Measurements from ENCODE around the gene SPIN2B. TPM values are rescaled to one million over a fixed set of nuclear protein-coding genes. Genes with fewer than 3 reads are reported as not detected.
"Not testable (repeated sequence)": the region's sequence is repeated elsewhere in the genome, so short reads cannot be mapped to it uniquely, and the experiment has no call there.

The SPIN2B gene
- total RNA-seq, 4 donors from 2014 or later, result 7.4 to 14.0 (median 12.4) TPM

DNA sequence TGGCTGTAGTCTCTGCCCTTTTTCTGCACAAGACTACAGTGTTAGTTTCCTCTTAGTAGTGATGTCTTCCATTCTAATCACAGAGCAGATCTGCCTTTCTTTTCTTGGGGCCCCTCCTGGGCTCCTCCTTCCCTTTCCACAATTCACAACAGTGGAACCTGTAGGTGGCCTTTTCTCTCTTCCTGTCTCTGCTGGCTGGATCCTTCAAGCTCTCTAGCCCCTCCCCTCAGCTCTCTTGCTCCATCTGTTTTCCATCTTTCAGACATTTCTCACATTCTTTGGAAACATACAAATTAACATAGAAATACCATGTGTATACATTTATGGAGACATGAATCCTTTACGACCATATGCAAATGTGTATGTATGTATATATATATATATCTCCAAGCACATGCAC lies 16.2 kb upstream of the SPIN2B start:
- TF ChIP-seq EP300 (IDR thresholded peaks at IDR 0.05) (no peak), POLR2A (IDR thresholded peaks at IDR 0.05) (no peak), POLR2AphosphoS5 (IDR thresholded peaks at IDR 0.05) (no peak)
- TF ChIP-seq, protein P1, sequence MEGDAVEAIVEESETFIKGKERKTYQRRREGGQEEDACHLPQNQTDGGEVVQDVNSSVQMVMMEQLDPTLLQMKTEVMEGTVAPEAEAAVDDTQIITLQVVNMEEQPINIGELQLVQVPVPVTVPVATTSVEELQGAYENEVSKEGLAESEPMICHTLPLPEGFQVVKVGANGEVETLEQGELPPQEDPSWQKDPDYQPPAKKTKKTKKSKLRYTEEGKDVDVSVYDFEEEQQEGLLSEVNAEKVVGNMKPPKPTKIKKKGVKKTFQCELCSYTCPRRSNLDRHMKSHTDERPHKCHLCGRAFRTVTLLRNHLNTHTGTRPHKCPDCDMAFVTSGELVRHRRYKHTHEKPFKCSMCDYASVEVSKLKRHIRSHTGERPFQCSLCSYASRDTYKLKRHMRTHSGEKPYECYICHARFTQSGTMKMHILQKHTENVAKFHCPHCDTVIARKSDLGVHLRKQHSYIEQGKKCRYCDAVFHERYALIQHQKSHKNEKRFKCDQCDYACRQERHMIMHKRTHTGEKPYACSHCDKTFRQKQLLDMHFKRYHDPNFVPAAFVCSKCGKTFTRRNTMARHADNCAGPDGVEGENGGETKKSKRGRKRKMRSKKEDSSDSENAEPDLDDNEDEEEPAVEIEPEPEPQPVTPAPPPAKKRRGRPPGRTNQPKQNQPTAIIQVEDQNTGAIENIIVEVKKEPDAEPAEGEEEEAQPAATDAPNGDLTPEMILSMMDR (IDR thresholded peaks at IDR 0.05), result no peak
- 17 to 71% methylated on average over 1 of the region's 1 CpG for WGBS, 2 donors (ENCODE audit: low coverage in 1 of 2)
- Histone ChIP-seq H3K4me3 (peak overlapping the region; percentile 34 to 42), H3K27me3 (no peaks in the 10 kb centered on the region), H3K36me3 (no peaks in the 10 kb centered on the region), H3K27ac (peak overlapping the region in 1 of 4 donors; percentile 3), H3K4me1 (no peaks in the 10 kb centered on the region), H3K9me3 (no peaks in the 10 kb centered on the region)
- ATAC-seq, result peak; percentile 50

DNA sequence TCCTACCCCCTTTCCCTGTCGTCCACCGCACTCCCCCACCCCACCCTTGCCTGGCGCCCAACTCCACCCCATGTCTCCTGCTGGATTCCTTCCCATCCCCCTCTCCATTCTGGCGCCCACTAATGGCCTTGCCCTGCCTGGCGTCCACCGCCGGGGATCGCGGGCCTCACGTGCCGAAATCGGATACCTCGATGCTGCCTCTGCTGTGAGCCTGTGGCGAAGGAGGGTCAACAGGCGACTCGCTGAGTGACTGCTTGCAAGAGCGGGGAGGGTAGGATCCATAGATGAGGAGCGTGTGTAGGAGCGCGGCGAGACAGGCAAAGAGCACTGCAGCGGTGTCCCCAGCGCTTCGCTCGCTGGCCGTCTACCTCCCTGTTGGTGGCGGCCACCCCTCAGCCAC lies 15.7 kb upstream of the SPIN2B start, which contains the start of gene SPIN2A:
Gene SPIN2A (minus strand): TSS at position 325 of the 400 bp plus-strand sequence. CDS start 800 bp downstream, outside the sequence.
- peak within 1 kb of the TSS in 1 of 4 donors; percentile 3 for H3K27ac ChIP-seq
- peak; percentile 59 for ATAC-seq
- WGBS, 2 donors (ENCODE audit: low coverage in 1 of 2), result 28% methylated on average over 5 of the region's 27 CpGs; no CpG with 5 or more reads in 1 of the 2 donors
- not testable (repeated sequence) for H3K36me3 ChIP-seq, H3K27me3 ChIP-seq, H3K9me3 ChIP-seq, H3K4me1 ChIP-seq
- H3K4me3 ChIP-seq, result peak within 1 kb of the TSS; percentile 34 to 42

DNA sequence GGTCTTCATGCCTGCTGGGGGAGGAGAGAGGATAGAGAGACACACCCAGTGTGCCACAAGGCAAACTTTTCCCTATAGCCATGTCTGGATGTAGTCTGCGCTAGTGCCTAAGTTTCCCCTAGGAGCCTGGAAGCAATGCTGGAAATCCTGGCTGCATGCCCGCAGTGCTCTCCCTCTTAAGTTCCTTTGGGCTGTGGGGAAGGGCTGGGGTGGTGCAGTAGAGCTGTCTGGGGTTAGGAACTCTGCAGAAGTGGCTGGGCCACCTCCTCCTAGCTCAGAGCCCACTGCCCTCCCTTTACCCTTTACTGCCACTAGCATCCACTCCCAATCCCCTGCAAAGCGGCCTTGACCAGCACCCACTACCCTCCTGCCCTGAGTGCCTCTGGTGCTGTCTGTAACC lies 15.2 kb upstream of the SPIN2B start:
- H3K4me1 ChIP-seq, ATAC-seq, H3K27ac ChIP-seq, H3K9me3 ChIP-seq, H3K27me3 ChIP-seq, H3K36me3 ChIP-seq: not testable (repeated sequence)
- H3K4me3 ChIP-seq, result peak overlapping the region in 1 of 2 donors; percentile 42
- 90% methylated on average over 1 of the region's 3 CpGs; no CpG with 5 or more reads in 1 of the 2 donors for WGBS, 2 donors (ENCODE audit: low coverage in 1 of 2)

- no peak overlapping the region for H3K4me3 ChIP-seq
- H3K27ac ChIP-seq, result no peak overlapping the region
- 70 to 95% methylated on average over 3 of the region's 3 CpGs for WGBS, 2 donors (ENCODE audit: low coverage in 1 of 2)
- no peaks in the 10 kb centered on the region for H3K4me1 ChIP-seq
- TF ChIP-seq EP300 (IDR thresholded peaks at IDR 0.05) (no peak), POLR2AphosphoS5 (IDR thresholded peaks at IDR 0.05) (no peak), POLR2A (IDR thresholded peaks at IDR 0.05) (no peak)
- TF ChIP-seq, protein P1 (IDR thresholded peaks at IDR 0.05), result no peak
- H3K36me3 ChIP-seq, result no peaks in the 10 kb centered on the region
- no peaks in the 10 kb centered on the region for H3K9me3 ChIP-seq
- no peaks in the 10 kb centered on the region for H3K27me3 ChIP-seq
- ATAC-seq, result no peak
These were observed 13.9 kb upstream of the SPIN2B start for GRCh38 chrX:57135287-57135686.

DNA sequence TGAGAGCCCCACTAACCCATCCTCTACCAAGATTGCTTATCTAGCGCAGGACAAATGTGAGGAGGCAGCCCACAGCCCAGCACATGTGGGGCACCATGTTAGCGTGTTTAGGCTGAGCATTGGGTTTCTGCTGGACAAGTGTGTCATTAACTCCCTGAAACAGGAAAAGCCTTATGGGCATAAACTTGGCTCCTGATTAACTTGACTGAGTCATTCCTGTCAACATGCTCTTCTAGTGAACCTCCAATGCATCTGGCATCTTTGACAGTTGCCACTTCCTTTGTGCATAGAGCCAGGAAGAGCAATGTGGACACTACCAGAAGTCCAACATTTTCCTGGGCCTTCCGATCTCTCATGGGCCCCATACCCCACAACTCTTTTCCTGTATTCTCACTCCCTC lies 13.4 kb upstream of the SPIN2B start:
- no peak for TF ChIP-seq EP300 (IDR thresholded peaks at IDR 0.05)
- TF ChIP-seq POLR2A (IDR thresholded peaks at IDR 0.05), result no peak
- no peak for TF ChIP-seq POLR2AphosphoS5 (IDR thresholded peaks at IDR 0.05)
- TF ChIP-seq, protein P1 (IDR thresholded peaks at IDR 0.05), result no peak
- H3K4me3 ChIP-seq, result no peak overlapping the region
- H3K27ac ChIP-seq, result no peak overlapping the region
- no peaks in the 10 kb centered on the region for H3K4me1 ChIP-seq
- no peaks in the 10 kb centered on the region for H3K36me3 ChIP-seq
- no peaks in the 10 kb centered on the region for H3K27me3 ChIP-seq
- no peaks in the 10 kb centered on the region for H3K9me3 ChIP-seq
- no peak for ATAC-seq
- WGBS, 2 donors (ENCODE audit: low coverage in 1 of 2), result 80 to 92% methylated on average over 1 to 2 of the region's 3 CpGs

DNA sequence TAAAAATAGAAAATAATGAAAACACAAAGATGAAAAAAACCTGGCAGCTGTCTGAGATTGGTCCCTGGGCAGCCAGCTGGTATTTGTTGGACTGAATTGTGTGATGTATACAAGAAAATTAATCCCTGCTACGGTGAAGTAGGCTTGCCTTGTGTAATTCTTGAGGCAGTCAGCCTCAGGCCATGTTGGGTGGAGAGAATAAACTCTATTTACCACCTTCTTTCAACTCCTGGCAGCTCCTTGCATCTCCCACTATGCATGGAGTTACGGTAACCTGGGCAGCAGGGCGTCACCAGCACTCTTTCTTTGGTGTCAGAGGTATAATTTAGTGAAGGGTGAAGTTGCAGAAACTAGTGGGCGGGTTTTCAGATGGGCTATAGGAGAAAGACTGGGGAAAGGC lies 12.4 kb upstream of the SPIN2B start:
- no peak for ATAC-seq
- TF ChIP-seq POLR2AphosphoS5 (IDR thresholded peaks at IDR 0.05) (no peak), POLR2A (IDR thresholded peaks at IDR 0.05) (no peak), EP300 (IDR thresholded peaks at IDR 0.05) (no peak)
- TF ChIP-seq, protein P1 (IDR thresholded peaks at IDR 0.05), result no peak
- 33 to 80% methylated on average over 1 of the region's 4 CpGs for WGBS, 2 donors (ENCODE audit: low coverage in 1 of 2)

GRCh38 chrX:57133284-57133683 lies 11.9 kb upstream of the SPIN2B start:
- not testable (repeated sequence) for H3K4me3 ChIP-seq, H3K4me1 ChIP-seq, H3K27ac ChIP-seq, H3K36me3 ChIP-seq, H3K27me3 ChIP-seq, H3K9me3 ChIP-seq
- peak; percentile 28 for ATAC-seq
- 41 to 59% methylated on average over 4 of the region's 4 CpGs for WGBS, 2 donors (ENCODE audit: low coverage in 1 of 2)

More for the DNA sequence above, 12.4 kb upstream of the SPIN2B start:
- Histone ChIP-seq H3K36me3 (no peaks in the 10 kb centered on the region), H3K27ac (no peak overlapping the region), H3K4me1 (no peaks in the 10 kb centered on the region), H3K4me3 (no peak overlapping the region), H3K9me3 (no peaks in the 10 kb centered on the region), H3K27me3 (no peaks in the 10 kb centered on the region)
